Measurements from ENCODE around the gene ITIH3.

ITIH3 gene

GRCh38 chr3:52834871-52835501 lies 40.4 kb downstream of the ITIH3 start, which contains the start of gene MUSTN1:
Gene MUSTN1 (minus strand): TSS chr3:52835019. CDS start chr3:52834948, 71 bp downstream.
- peaks cover 0 to 32% of the 10 kb centered on the region in 2 donors for H3K36me3 ChIP-seq (ENCODE audit: control insufficient read depth in 1 of 2, insufficient read depth in 2 of 2, low read length in 2 of 2)
- no peaks in the 10 kb centered on the region for H3K27me3 ChIP-seq (ENCODE audit: low read depth, low read length)
- H3K9me3 ChIP-seq (ENCODE audit: control insufficient read depth in 1 of 2, low read length in 2 of 2): no peaks in the 10 kb centered on the region
- peaks cover 0 to 18% of the 10 kb centered on the region in 2 donors for H3K4me1 ChIP-seq (ENCODE audit: control insufficient read depth in 1 of 2, insufficient read depth in 2 of 2, low read length in 2 of 2)
- no peak within 1 kb of the TSS for H3K27ac ChIP-seq (ENCODE audit: low read length)
- peak within 1 kb of the TSS; percentile 13 to 16 for H3K4me3 ChIP-seq (ENCODE audit: low read depth in 1 of 2, low read length in 2 of 2)

- peaks cover 0 to 18% of the 10 kb centered on the region in 2 donors for H3K4me1 ChIP-seq (ENCODE audit: control insufficient read depth in 1 of 2, insufficient read depth in 2 of 2, low read length in 2 of 2)
- H3K36me3 ChIP-seq (ENCODE audit: control insufficient read depth in 1 of 2, insufficient read depth in 2 of 2, low read length in 2 of 2): peaks cover 0 to 38% of the 10 kb centered on the region in 2 donors
- no peak overlapping the region for H3K27ac ChIP-seq (ENCODE audit: low read length)
- no peak overlapping the region for H3K4me3 ChIP-seq (ENCODE audit: low read depth in 1 of 2, low read length in 2 of 2)
- no peaks in the 10 kb centered on the region for H3K27me3 ChIP-seq (ENCODE audit: low read depth, low read length)
- H3K9me3 ChIP-seq (ENCODE audit: control insufficient read depth in 1 of 2, low read length in 2 of 2): no peaks in the 10 kb centered on the region
These were observed 41.3 kb downstream of the ITIH3 start for GRCh38 chr3:52835766-52836470.

GRCh38 chr3:52836471-52836845 lies 41.9 kb downstream of the ITIH3 start:
- no peaks in the 10 kb centered on the region for H3K27me3 ChIP-seq (ENCODE audit: low read depth, low read length)
- H3K4me3 ChIP-seq (ENCODE audit: low read depth in 1 of 2, low read length in 2 of 2): no peak overlapping the region
- H3K27ac ChIP-seq (ENCODE audit: low read length): no peak overlapping the region
- H3K4me1 ChIP-seq (ENCODE audit: control insufficient read depth in 1 of 2, insufficient read depth in 2 of 2, low read length in 2 of 2): peaks cover 0 to 18% of the 10 kb centered on the region in 2 donors
- H3K9me3 ChIP-seq (ENCODE audit: control insufficient read depth in 1 of 2, low read length in 2 of 2): no peaks in the 10 kb centered on the region
- peaks cover 0 to 44% of the 10 kb centered on the region in 2 donors for H3K36me3 ChIP-seq (ENCODE audit: control insufficient read depth in 1 of 2, insufficient read depth in 2 of 2, low read length in 2 of 2)

GRCh38 chr3:52836986-52837385 lies 42.4 kb downstream of the ITIH3 start:
- Histone ChIP-seq H3K4me1 (ENCODE audit: control insufficient read depth in 1 of 2, insufficient read depth in 2 of 2, low read length in 2 of 2) (peaks cover 0 to 19% of the 10 kb centered on the region in 2 donors), H3K36me3 (ENCODE audit: control insufficient read depth in 1 of 2, insufficient read depth in 2 of 2, low read length in 2 of 2) (peaks cover 0 to 48% of the 10 kb centered on the region in 2 donors)

GRCh38 chr3:52838561-52839267 lies 44.1 kb downstream of the ITIH3 start:
- H3K27me3 ChIP-seq (ENCODE audit: low read depth, low read length): no peaks in the 10 kb centered on the region
- peaks cover 0 to 36% of the 10 kb centered on the region in 2 donors for H3K4me1 ChIP-seq (ENCODE audit: control insufficient read depth in 1 of 2, insufficient read depth in 2 of 2, low read length in 2 of 2)
- no peak overlapping the region for H3K27ac ChIP-seq (ENCODE audit: low read length)
- no peaks in the 10 kb centered on the region for H3K9me3 ChIP-seq (ENCODE audit: control insufficient read depth in 1 of 2, low read length in 2 of 2)
- no peak overlapping the region for H3K4me3 ChIP-seq (ENCODE audit: low read depth in 1 of 2, low read length in 2 of 2)
- peaks cover 3 to 47% of the 10 kb centered on the region in 2 donors for H3K36me3 ChIP-seq (ENCODE audit: control insufficient read depth in 1 of 2, insufficient read depth in 2 of 2, low read length in 2 of 2)

More at GRCh38 chr3:52836986-52837385, 42.4 kb downstream of the ITIH3 start:
- H3K27ac ChIP-seq (ENCODE audit: low read length): no peak overlapping the region
- H3K27me3 ChIP-seq (ENCODE audit: low read depth, low read length): no peaks in the 10 kb centered on the region
- H3K9me3 ChIP-seq (ENCODE audit: control insufficient read depth in 1 of 2, low read length in 2 of 2): no peaks in the 10 kb centered on the region
- no peak overlapping the region for H3K4me3 ChIP-seq (ENCODE audit: low read depth in 1 of 2, low read length in 2 of 2)

- Histone ChIP-seq H3K4me3 (ENCODE audit: low read depth in 1 of 2, low read length in 2 of 2) (no peak overlapping the region), H3K27me3 (ENCODE audit: low read depth, low read length) (no peaks in the 10 kb centered on the region), H3K9me3 (ENCODE audit: control insufficient read depth in 1 of 2, low read length in 2 of 2) (no peaks in the 10 kb centered on the region), H3K27ac (ENCODE audit: low read length) (no peak overlapping the region), H3K36me3 (ENCODE audit: control insufficient read depth in 1 of 2, insufficient read depth in 2 of 2, low read length in 2 of 2) (peaks cover 3 to 47% of the 10 kb centered on the region in 2 donors), H3K4me1 (ENCODE audit: control insufficient read depth in 1 of 2, insufficient read depth in 2 of 2, low read length in 2 of 2) (peaks cover 3 to 40% of the 10 kb centered on the region in 2 donors)
These were observed 44.6 kb downstream of the ITIH3 start for GRCh38 chr3:52839268-52839575.

- Histone ChIP-seq H3K9me3 (ENCODE audit: control insufficient read depth in 1 of 2, low read length in 2 of 2) (no peaks in the 10 kb centered on the region), H3K36me3 (ENCODE audit: control insufficient read depth in 1 of 2, insufficient read depth in 2 of 2, low read length in 2 of 2) (peaks cover 3 to 47% of the 10 kb centered on the region in 2 donors), H3K4me1 (ENCODE audit: control insufficient read depth in 1 of 2, insufficient read depth in 2 of 2, low read length in 2 of 2) (peaks cover 9 to 41% of the 10 kb centered on the region in 2 donors), H3K4me3 (ENCODE audit: low read depth in 1 of 2, low read length in 2 of 2) (no peak overlapping the region), H3K27ac (ENCODE audit: low read length) (no peak overlapping the region), H3K27me3 (ENCODE audit: low read depth, low read length) (no peaks in the 10 kb centered on the region)
These were observed 45.4 kb downstream of the ITIH3 start for GRCh38 chr3:52839892-52840545.

GRCh38 chr3:52841211-52841980 lies 46.8 kb downstream of the ITIH3 start:
- peaks cover 17 to 44% of the 10 kb centered on the region in 2 donors for H3K4me1 ChIP-seq (ENCODE audit: control insufficient read depth in 1 of 2, insufficient read depth in 2 of 2, low read length in 2 of 2)
- H3K27ac ChIP-seq (ENCODE audit: low read length): no peak overlapping the region
- H3K27me3 ChIP-seq (ENCODE audit: low read depth, low read length): no peaks in the 10 kb centered on the region
- peaks cover 3 to 44% of the 10 kb centered on the region in 2 donors for H3K36me3 ChIP-seq (ENCODE audit: control insufficient read depth in 1 of 2, insufficient read depth in 2 of 2, low read length in 2 of 2)
- H3K9me3 ChIP-seq (ENCODE audit: control insufficient read depth in 1 of 2, low read length in 2 of 2): no peaks in the 10 kb centered on the region
- no peak overlapping the region for H3K4me3 ChIP-seq (ENCODE audit: low read depth in 1 of 2, low read length in 2 of 2)

GRCh38 chr3:52841981-52842340 lies 47.4 kb downstream of the ITIH3 start:
- Histone ChIP-seq H3K4me3 (ENCODE audit: low read depth in 1 of 2, low read length in 2 of 2) (no peak overlapping the region), H3K36me3 (ENCODE audit: control insufficient read depth in 1 of 2, insufficient read depth in 2 of 2, low read length in 2 of 2) (peaks cover 3 to 44% of the 10 kb centered on the region in 2 donors), H3K9me3 (ENCODE audit: control insufficient read depth in 1 of 2, low read length in 2 of 2) (no peaks in the 10 kb centered on the region), H3K27ac (ENCODE audit: low read length) (no peak overlapping the region), H3K4me1 (ENCODE audit: control insufficient read depth in 1 of 2, insufficient read depth in 2 of 2, low read length in 2 of 2) (peaks cover 17 to 44% of the 10 kb centered on the region in 2 donors), H3K27me3 (ENCODE audit: low read depth, low read length) (no peaks in the 10 kb centered on the region)

- Histone ChIP-seq H3K27ac (ENCODE audit: low read length) (no peak overlapping the region), H3K36me3 (ENCODE audit: control insufficient read depth in 1 of 2, insufficient read depth in 2 of 2, low read length in 2 of 2) (peaks cover 3 to 39% of the 10 kb centered on the region in 2 donors), H3K4me1 (ENCODE audit: control insufficient read depth in 1 of 2, insufficient read depth in 2 of 2, low read length in 2 of 2) (peaks cover 17 to 44% of the 10 kb centered on the region in 2 donors)
These were observed 47.8 kb downstream of the ITIH3 start for GRCh38 chr3:52842424-52842823.

More at GRCh38 chr3:52842424-52842823, 47.8 kb downstream of the ITIH3 start:
- no peaks in the 10 kb centered on the region for H3K27me3 ChIP-seq (ENCODE audit: low read depth, low read length)
- H3K4me3 ChIP-seq (ENCODE audit: low read depth in 1 of 2, low read length in 2 of 2): no peak overlapping the region
- H3K9me3 ChIP-seq (ENCODE audit: control insufficient read depth in 1 of 2, low read length in 2 of 2): no peaks in the 10 kb centered on the region

Measured in muscle layer of duodenum (tissue), 2 donors.